Immature natural killer cell (primary cell): ENCODE data around the gene FUT9. TPM values are rescaled to one million over a fixed set of nuclear protein-coding genes. Genes with fewer than 3 reads are reported as not detected.
"Not testable (repeated sequence)": the region's sequence is repeated elsewhere in the genome, so short reads cannot be mapped to it uniquely, and the experiment has no call there.

Experiments used
- DNase-seq, 3 donors: peaks; one replicate each; pipeline ENCODE4 v3.0.0; 2022; ENCODE audit warnings: mixed read lengths in 1 of 3
- H3K27ac Mint-ChIP-seq, 6 donors: one replicate each; pipeline ENCODE4 v1.8.0; 2020; ENCODE audit warnings: mixed read lengths in 6 of 6, mild to moderate bottlenecking in 5 of 6, inconsistent platforms in 4 of 6, moderate library complexity in 3 of 6
- H3K27me3 Mint-ChIP-seq, 3 donors: one replicate each; pipeline ENCODE4 v1.8.0; 2020 to 2021; ENCODE audit warnings: low read depth in 3 of 3, mild to moderate bottlenecking in 3 of 3, mixed read lengths in 3 of 3, moderate library complexity in 3 of 3, inconsistent platforms in 1 of 3
- H3K36me3 Mint-ChIP-seq, 3 donors: one replicate each; pipeline ENCODE4 v1.8.0; 2020; ENCODE audit warnings: mixed read lengths in 3 of 3, inconsistent platforms in 2 of 3, mild to moderate bottlenecking in 2 of 3
- H3K4me1 Mint-ChIP-seq, 2 donors: one replicate each; pipeline ENCODE4 v1.8.0; 2020; ENCODE audit warnings: inconsistent platforms in 2 of 2, mild to moderate bottlenecking in 2 of 2, mixed read lengths in 2 of 2, moderate library complexity in 1 of 2
- H3K4me3 Mint-ChIP-seq, 5 donors: one replicate each; pipeline ENCODE4 v1.8.0; 2020; ENCODE audit warnings: mild to moderate bottlenecking in 5 of 5, mixed read lengths in 5 of 5, inconsistent platforms in 3 of 5, moderate library complexity in 3 of 5
- H3K9me3 Mint-ChIP-seq, 6 donors: one replicate each; pipeline ENCODE4 v1.8.0; 2020; ENCODE audit warnings: mild to moderate bottlenecking in 6 of 6, mixed read lengths in 6 of 6, inconsistent platforms in 4 of 6, moderate library complexity in 3 of 6
- polyA plus RNA-seq, 3 donors: library from polyadenylated mRNA; unstranded; fragments of 300-500 nt; fragmentation: Illumina TruSeq; gene quantifications; one replicate each; pipeline ENCODE4 v1.2.3, GENCODE V29; 2021

Gene FUT9
- polyA plus RNA-seq, 3 donors from 2014 or later = not detected

GRCh38 chr6:96227135-96227534 is 211.4 kb downstream of the FUT9 start:
- Mint-ChIP-seq H3K4me1 (no peaks in the 10 kb centered on the region), H3K27ac (no peak overlapping the region), H3K9me3 (peaks cover 0 to 11% (median under 1%) of the 10 kb centered on the region in 6 donors), H3K4me3 (no peak overlapping the region), H3K27me3 (peaks cover 0 to 6% (median 0%) of the 10 kb centered on the region in 3 donors), H3K36me3 (no peaks in the 10 kb centered on the region)
- no peak for DNase-seq

DNA sequence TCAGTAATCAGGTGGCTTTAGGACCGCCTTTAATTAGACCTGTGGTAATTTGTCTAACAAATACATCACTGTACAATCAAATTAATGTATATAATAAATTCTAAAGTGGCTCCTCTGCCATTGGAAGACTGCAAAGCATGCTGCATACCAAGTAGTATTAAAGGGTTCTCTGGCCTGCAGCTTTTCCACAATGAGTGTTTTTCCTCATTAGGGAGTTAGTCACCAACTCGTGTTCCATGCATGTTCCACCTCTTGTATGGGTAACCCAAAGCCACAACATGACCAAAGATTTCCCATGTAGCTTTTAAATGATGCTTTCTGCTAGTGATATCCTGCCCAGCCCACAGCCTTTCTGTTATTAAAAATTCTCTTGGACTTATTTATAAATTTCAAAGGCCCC is 218.7 kb downstream of the FUT9 start:
- H3K36me3 Mint-ChIP-seq = no peaks in the 10 kb centered on the region
- peaks cover 0 to 6% (median 1%) of the 10 kb centered on the region in 6 donors for H3K9me3 Mint-ChIP-seq
- no peak overlapping the region for H3K4me3 Mint-ChIP-seq
- H3K27ac Mint-ChIP-seq = no peak overlapping the region
- H3K4me1 Mint-ChIP-seq = no peaks in the 10 kb centered on the region
- H3K27me3 Mint-ChIP-seq = peaks cover 0 to 4% (median 0%) of the 10 kb centered on the region in 3 donors
- no peak for DNase-seq

DNA sequence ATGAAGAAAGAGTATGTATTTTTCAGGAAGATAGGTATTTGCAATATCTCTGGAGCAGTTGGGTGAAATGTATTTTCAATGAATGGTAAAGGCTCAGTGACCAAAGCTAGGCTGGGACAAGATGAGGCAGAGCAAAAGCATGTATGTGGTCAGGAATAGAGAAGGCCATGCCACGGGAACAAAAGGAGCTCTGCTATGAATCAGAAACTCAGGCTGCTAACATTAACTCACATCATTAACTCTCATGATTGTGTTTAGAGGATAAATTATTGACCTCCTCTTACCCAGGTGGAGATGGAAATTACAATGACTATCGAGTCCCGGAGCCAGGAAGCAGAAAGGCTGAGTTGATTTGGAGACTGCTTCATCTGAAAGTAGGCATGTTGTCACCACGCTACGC is 220.2 kb downstream of the FUT9 start:
- Mint-ChIP-seq H3K4me3 (no peak overlapping the region), H3K4me1 (no peaks in the 10 kb centered on the region), H3K36me3 (no peaks in the 10 kb centered on the region), H3K9me3 (peaks cover 0 to 7% (median 2%) of the 10 kb centered on the region in 6 donors), H3K27ac (no peak overlapping the region), H3K27me3 (peaks cover 0 to 4% (median 2%) of the 10 kb centered on the region in 3 donors)
- no peak for DNase-seq

- Mint-ChIP-seq H3K9me3 (peaks cover 0 to 7% (median 3%) of the 10 kb centered on the region in 6 donors), H3K4me1 (no peaks in the 10 kb centered on the region), H3K27ac (no peak overlapping the region), H3K4me3 (no peak overlapping the region), H3K27me3 (peaks cover 0 to 4% (median 2%) of the 10 kb centered on the region in 3 donors), H3K36me3 (no peaks in the 10 kb centered on the region)
- DNase-seq = no peak
Measured at GRCh38 chr6:96236471-96236870, 220.7 kb downstream of the FUT9 start.

GRCh38 chr6:96237638-96238347 is 222.0 kb downstream of the FUT9 start:
- no peak for DNase-seq
- Mint-ChIP-seq H3K27ac (no peak overlapping the region), H3K36me3 (no peaks in the 10 kb centered on the region), H3K27me3 (peaks cover 0 to 4% (median 2%) of the 10 kb centered on the region in 3 donors), H3K4me3 (no peak overlapping the region), H3K4me1 (no peaks in the 10 kb centered on the region), H3K9me3 (peaks cover 0 to 7% (median 3%) of the 10 kb centered on the region in 6 donors)

- Mint-ChIP-seq H3K36me3 (no peaks in the 10 kb centered on the region), H3K27me3 (no peaks in the 10 kb centered on the region)
Measured at GRCh38 chr6:96246563-96246962, 230.8 kb downstream of the FUT9 start.

GRCh38 chr6:96249755-96250154 is 234.0 kb downstream of the FUT9 start:
- H3K9me3 Mint-ChIP-seq = no peaks in the 10 kb centered on the region
- no peak for DNase-seq
- H3K27ac Mint-ChIP-seq = no peak overlapping the region
- no peak overlapping the region for H3K4me3 Mint-ChIP-seq
- no peaks in the 10 kb centered on the region for H3K27me3 Mint-ChIP-seq
- no peaks in the 10 kb centered on the region for H3K36me3 Mint-ChIP-seq
- H3K4me1 Mint-ChIP-seq = no peaks in the 10 kb centered on the region

More at GRCh38 chr6:96246563-96246962, 230.8 kb downstream of the FUT9 start:
- no peak for DNase-seq
- Mint-ChIP-seq H3K9me3 (no peaks in the 10 kb centered on the region), H3K4me3 (no peak overlapping the region), H3K27ac (no peak overlapping the region), H3K4me1 (no peaks in the 10 kb centered on the region)

GRCh38 chr6:96257751-96258150 is 242.0 kb downstream of the FUT9 start:
- no peaks in the 10 kb centered on the region for H3K4me1 Mint-ChIP-seq
- no peak for DNase-seq
- no peaks in the 10 kb centered on the region for H3K36me3 Mint-ChIP-seq
- H3K27me3 Mint-ChIP-seq = peaks cover 0 to 1% (median 0%) of the 10 kb centered on the region in 3 donors
- no peak overlapping the region for H3K27ac Mint-ChIP-seq
- H3K4me3 Mint-ChIP-seq = no peak overlapping the region
- H3K9me3 Mint-ChIP-seq = peaks cover 0 to 8% (median 3%) of the 10 kb centered on the region in 6 donors

GRCh38 chr6:96260787-96261430 is 245.1 kb downstream of the FUT9 start:
- H3K27ac Mint-ChIP-seq, H3K4me1 Mint-ChIP-seq, H3K4me3 Mint-ChIP-seq, H3K36me3 Mint-ChIP-seq, H3K9me3 Mint-ChIP-seq, H3K27me3 Mint-ChIP-seq, DNase-seq: not testable (repeated sequence)
